Measurements from ENCODE around the gene DDX27.
"Not testable (repeated sequence)": the region's sequence is repeated elsewhere in the genome, so short reads cannot be mapped to it uniquely, and the experiment has no call there.

The DDX27 gene, protein sequence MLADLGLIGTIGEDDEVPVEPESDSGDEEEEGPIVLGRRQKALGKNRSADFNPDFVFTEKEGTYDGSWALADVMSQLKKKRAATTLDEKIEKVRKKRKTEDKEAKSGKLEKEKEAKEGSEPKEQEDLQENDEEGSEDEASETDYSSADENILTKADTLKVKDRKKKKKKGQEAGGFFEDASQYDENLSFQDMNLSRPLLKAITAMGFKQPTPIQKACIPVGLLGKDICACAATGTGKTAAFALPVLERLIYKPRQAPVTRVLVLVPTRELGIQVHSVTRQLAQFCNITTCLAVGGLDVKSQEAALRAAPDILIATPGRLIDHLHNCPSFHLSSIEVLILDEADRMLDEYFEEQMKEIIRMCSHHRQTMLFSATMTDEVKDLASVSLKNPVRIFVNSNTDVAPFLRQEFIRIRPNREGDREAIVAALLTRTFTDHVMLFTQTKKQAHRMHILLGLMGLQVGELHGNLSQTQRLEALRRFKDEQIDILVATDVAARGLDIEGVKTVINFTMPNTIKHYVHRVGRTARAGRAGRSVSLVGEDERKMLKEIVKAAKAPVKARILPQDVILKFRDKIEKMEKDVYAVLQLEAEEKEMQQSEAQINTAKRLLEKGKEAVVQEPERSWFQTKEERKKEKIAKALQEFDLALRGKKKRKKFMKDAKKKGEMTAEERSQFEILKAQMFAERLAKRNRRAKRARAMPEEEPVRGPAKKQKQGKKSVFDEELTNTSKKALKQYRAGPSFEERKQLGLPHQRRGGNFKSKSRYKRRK

DNA sequence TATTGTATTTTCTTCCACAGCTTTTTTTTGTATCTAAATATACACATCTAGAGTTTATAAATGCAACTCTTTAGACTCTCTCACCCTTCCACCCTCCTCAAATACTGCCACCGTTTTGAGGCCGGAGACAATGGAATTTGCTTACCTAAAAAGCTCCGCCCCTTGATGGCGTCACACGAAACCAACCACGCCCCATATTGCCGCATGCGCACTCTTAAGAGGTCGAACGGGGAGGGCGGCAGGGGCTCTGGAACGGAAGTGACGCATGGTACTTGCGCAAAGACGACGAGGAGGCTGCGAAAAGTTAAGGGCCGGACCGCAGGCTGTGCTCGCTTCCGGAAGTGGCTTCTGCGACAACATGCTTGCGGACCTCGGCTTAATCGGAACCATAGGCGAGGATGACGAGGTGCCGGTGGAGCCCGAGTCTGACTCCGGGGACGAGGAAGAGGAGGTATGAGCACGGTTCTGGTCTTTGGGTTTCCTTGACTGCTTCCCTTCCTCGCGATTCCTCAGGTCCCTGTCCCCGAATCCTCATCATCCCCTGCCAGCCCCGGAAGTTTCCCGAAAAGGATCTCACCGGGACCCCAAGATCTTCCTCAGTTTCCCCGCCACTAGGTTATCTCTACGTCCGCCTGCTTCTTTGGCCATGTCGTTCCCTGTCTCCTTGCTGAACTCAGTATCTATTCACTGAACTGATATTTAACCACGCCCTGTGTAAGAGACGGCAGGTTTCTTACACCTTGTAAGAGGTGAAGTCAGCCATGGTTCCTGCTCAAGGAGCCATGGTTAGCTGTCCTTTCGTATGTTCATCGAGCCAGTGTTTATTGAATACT lies at the start of gene DDX27:
Gene DDX27 (plus strand): TSS at position 326 of the 833 bp plus-strand sequence. CDS start 33 bp downstream, at position 359.
- Mint-ChIP-seq H3K4me3 (peak within 1 kb of the TSS; percentile 99), H3K27ac (peak within 1 kb of the TSS; percentile 99), H3K9me3 (no peaks in the 10 kb centered on the region), H3K36me3 (ENCODE audit: low read depth) (peaks cover 21% of the 10 kb centered on the region), H3K27me3 (ENCODE audit: low read depth) (no peaks in the 10 kb centered on the region), H3K4me1 (ENCODE audit: low read depth) (peaks cover 19% of the 10 kb centered on the region)

GRCh38 chr20:49169547-49169946 lies 49.7 kb upstream of the DDX27 start:
- peaks cover 31% of the 10 kb centered on the region for H3K36me3 Mint-ChIP-seq (ENCODE audit: low read depth)
- H3K27ac Mint-ChIP-seq: no peak overlapping the region
- H3K4me3 Mint-ChIP-seq: no peak overlapping the region
- peaks cover 50% of the 10 kb centered on the region for H3K4me1 Mint-ChIP-seq (ENCODE audit: low read depth)
- H3K27me3 Mint-ChIP-seq (ENCODE audit: low read depth): no peaks in the 10 kb centered on the region
- no peaks in the 10 kb centered on the region for H3K9me3 Mint-ChIP-seq

DNA sequence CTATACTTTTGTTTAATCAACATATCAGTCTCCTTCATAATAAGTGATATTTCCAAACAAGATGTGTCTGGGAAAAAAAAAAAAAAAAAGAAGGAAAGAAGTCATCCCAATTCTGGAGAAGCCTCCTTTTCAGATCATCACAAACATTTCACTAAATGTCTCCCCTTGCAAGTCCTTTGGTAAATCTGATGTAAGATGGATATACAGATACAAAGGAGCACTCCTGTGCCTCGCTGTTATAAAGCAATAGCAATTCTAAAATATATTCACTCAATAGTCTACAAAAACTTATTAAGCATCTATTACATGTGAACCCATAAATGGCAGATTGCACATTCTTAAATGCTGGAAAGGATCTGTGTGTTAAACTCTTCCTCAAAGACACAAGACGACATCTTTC lies 48.5 kb upstream of the DDX27 start:
- Mint-ChIP-seq H3K9me3 (no peaks in the 10 kb centered on the region), H3K27me3 (ENCODE audit: low read depth) (no peaks in the 10 kb centered on the region), H3K4me3 (no peak overlapping the region), H3K27ac (no peak overlapping the region), H3K4me1 (ENCODE audit: low read depth) (peaks cover 47% of the 10 kb centered on the region), H3K36me3 (ENCODE audit: low read depth) (peaks cover 27% of the 10 kb centered on the region)

DNA sequence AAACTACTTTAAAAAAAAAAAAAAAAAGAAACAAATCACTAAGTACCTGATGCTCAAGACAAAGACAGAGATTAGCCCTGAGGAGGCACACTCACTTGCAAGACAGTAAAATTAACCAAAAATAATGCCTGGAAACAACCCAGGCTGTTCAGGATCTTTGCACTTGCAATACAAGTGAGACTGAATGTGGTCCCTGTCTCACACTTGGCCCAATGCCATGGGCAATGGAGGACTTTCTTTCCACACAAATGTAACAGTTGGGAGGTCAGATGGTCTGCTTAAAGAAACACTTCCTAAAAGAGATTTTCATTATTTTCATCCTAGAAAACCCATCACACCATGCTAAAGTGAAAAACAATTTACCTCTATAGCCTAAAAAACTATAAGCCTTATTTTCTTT lies 47.3 kb upstream of the DDX27 start:
- Mint-ChIP-seq H3K27me3 (ENCODE audit: low read depth) (no peaks in the 10 kb centered on the region), H3K4me1 (ENCODE audit: low read depth) (peaks cover 37% of the 10 kb centered on the region), H3K9me3 (no peaks in the 10 kb centered on the region), H3K4me3 (no peak overlapping the region), H3K36me3 (ENCODE audit: low read depth) (peaks cover 25% of the 10 kb centered on the region), H3K27ac (no peak overlapping the region)

DNA sequence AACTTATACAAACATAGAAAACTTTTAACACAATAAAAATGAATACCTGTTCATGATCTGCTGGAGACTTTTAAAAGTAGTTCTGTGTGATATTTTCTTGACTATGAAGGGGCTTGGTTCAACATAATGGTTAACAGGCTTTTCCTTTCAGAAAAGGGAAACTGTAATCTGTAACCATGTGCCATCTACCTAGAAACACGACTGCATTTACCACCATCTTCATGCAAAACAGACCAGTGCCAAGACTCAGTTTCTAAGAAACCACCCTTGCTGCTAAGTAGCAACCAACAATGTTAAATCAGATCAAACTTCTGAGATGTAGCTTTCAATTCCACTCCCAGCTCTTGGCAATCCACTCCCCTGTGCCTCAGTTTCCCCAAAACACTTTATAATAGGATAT lies 46.8 kb upstream of the DDX27 start:
- H3K4me1 Mint-ChIP-seq (ENCODE audit: low read depth): peaks cover 34% of the 10 kb centered on the region
- no peaks in the 10 kb centered on the region for H3K27me3 Mint-ChIP-seq (ENCODE audit: low read depth)

DNA sequence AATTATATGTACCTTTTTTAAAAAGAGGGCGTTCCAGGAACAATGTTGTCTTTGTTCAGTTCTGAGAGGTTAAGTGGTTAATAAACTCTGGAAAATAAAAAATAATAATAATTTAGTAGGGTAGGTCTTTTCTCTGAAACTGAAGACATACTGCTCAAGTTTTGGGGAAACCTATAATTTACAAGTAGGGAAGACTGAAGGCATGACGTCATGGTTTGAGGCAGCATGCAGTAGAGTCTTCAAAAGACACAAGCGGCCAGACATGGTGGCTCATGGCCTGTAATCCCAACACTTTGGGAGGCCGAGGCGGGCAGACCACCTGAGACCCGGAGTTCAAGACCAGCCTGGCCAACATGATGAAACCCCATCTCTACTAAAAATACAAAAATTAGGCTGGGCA lies 45.0 kb upstream of the DDX27 start:
- peaks cover 29% of the 10 kb centered on the region for H3K36me3 Mint-ChIP-seq (ENCODE audit: low read depth)
- peaks cover 22% of the 10 kb centered on the region for H3K4me1 Mint-ChIP-seq (ENCODE audit: low read depth)
- H3K9me3 Mint-ChIP-seq: no peaks in the 10 kb centered on the region
- H3K27ac Mint-ChIP-seq: no peak overlapping the region
- no peak overlapping the region for H3K4me3 Mint-ChIP-seq
- H3K27me3 Mint-ChIP-seq (ENCODE audit: low read depth): no peaks in the 10 kb centered on the region

More for the DNA sequence above, 46.8 kb upstream of the DDX27 start:
- peaks cover 25% of the 10 kb centered on the region for H3K36me3 Mint-ChIP-seq (ENCODE audit: low read depth)
- H3K27ac Mint-ChIP-seq: peak overlapping the region; percentile 38
- H3K9me3 Mint-ChIP-seq: no peaks in the 10 kb centered on the region
- H3K4me3 Mint-ChIP-seq: no peak overlapping the region

DNA sequence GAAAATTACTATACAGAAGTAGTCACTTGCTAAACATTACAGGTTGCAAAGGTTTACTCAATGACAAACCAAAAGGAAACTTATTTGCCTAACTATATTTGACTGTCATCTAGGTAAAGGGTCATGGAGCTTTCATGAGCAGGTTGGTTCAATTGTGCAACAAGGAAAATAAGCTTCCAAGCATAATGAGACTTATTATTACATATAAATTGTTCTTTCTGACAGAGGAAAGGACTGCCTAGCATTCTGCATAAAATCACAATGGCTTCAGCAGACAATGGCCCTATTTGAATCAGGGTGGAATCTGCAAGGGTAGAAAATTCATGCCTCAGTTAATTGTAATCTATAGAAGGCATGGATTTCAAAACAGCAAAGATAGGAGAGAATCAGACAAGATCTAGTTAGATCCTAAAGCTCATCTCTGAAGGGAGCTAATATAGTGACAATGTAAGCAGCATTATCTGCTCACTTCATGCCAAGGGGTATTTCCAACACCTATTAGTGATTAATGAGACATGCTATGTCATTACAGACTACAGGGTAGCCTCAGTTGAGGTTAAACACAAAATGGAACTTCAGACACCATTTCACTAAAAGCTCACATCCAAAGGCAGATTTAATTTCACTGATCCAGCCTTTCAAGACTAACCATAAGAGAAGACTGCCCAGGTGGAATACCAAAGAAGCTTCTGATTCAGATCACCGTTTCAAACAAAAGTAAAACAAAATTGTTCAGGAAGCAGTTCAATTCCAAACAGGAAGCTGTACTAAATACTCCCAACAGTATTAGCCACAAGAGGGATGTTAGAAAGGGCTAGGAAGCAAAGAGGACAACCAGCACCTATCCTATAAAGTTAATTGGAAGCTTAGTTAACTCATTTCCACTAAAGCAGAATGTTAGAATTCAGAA lies 39.6 kb upstream of the DDX27 start:
- H3K36me3 Mint-ChIP-seq (ENCODE audit: low read depth): peaks cover 6% of the 10 kb centered on the region
- peak overlapping the region; percentile 58 for H3K27ac Mint-ChIP-seq
- H3K9me3 Mint-ChIP-seq: no peaks in the 10 kb centered on the region
- H3K4me1 Mint-ChIP-seq (ENCODE audit: low read depth): peaks cover 36% of the 10 kb centered on the region
- no peak overlapping the region for H3K4me3 Mint-ChIP-seq
- no peaks in the 10 kb centered on the region for H3K27me3 Mint-ChIP-seq (ENCODE audit: low read depth)

GRCh38 chr20:49181265-49181877 lies 37.8 kb upstream of the DDX27 start:
- Mint-ChIP-seq H3K27ac (no peak overlapping the region), H3K27me3 (ENCODE audit: low read depth) (no peaks in the 10 kb centered on the region), H3K4me1 (ENCODE audit: low read depth) (peaks cover 48% of the 10 kb centered on the region), H3K4me3 (no peak overlapping the region), H3K9me3 (no peaks in the 10 kb centered on the region), H3K36me3 (ENCODE audit: low read depth) (peaks cover 11% of the 10 kb centered on the region)

DNA sequence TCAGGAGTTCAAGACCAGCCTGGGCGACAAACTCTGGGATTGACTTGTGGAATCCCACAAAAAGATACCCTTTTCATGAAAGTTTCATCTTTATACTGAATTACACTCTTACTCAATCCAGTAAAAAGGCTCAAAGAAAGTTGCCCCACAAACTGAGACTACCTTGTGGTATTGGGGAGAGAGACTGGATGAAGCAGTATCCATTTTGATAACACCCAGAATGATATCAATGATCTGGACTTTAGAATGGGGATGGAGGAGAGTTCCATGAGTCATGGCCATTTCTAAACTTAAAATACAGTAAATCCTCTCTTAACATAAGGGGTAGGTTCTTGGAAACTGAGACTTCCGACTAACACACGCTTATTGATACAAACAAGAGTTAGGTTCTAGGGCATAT lies 35.8 kb upstream of the DDX27 start:
- no peaks in the 10 kb centered on the region for H3K27me3 Mint-ChIP-seq (ENCODE audit: low read depth)
- H3K27ac Mint-ChIP-seq: no peak overlapping the region

DNA sequence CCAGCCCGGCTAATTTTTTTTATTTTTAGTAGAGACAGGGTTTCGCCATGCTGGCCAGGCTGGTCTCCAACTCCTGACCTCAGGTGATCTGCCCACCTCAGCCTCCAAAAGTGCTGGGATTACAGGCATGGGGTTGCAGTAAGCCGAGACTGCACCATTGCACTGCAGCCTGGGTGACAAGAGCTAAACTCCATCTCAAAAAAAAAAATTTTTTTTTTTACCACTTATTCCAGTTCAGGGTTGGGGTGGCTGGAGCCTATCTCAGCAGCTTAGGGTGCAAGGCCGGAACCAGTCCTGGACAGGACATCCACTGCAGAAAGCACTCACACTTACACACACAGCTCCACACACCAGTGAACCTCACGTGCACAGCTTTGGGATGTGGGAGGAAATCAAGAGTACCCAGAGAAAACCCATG lies 35.1 kb upstream of the DDX27 start:
- H3K36me3 Mint-ChIP-seq (ENCODE audit: low read depth): peaks cover 12% of the 10 kb centered on the region
- H3K9me3 Mint-ChIP-seq; H3K4me3 Mint-ChIP-seq; H3K27ac Mint-ChIP-seq; H3K27me3 Mint-ChIP-seq (ENCODE audit: low read depth): not testable (repeated sequence)
- peaks cover 55% of the 10 kb centered on the region for H3K4me1 Mint-ChIP-seq (ENCODE audit: low read depth)

More for the DNA sequence above, 35.8 kb upstream of the DDX27 start:
- H3K9me3 Mint-ChIP-seq: no peaks in the 10 kb centered on the region
- no peak overlapping the region for H3K4me3 Mint-ChIP-seq
- H3K36me3 Mint-ChIP-seq (ENCODE audit: low read depth): peaks cover 12% of the 10 kb centered on the region
- H3K4me1 Mint-ChIP-seq (ENCODE audit: low read depth): peaks cover 53% of the 10 kb centered on the region

GRCh38 chr20:49184691-49185070 lies 34.5 kb upstream of the DDX27 start:
- Mint-ChIP-seq H3K36me3 (ENCODE audit: low read depth) (peaks cover 13% of the 10 kb centered on the region), H3K4me3 (peak overlapping the region; percentile 42), H3K4me1 (ENCODE audit: low read depth) (peaks cover 51% of the 10 kb centered on the region), H3K27ac (no peak overlapping the region), H3K27me3 (ENCODE audit: low read depth) (peaks cover 1% of the 10 kb centered on the region), H3K9me3 (no peaks in the 10 kb centered on the region)

- H3K27me3 Mint-ChIP-seq (ENCODE audit: low read depth): peaks cover 5% of the 10 kb centered on the region
- H3K36me3 Mint-ChIP-seq (ENCODE audit: low read depth): peaks cover 13% of the 10 kb centered on the region
- no peaks in the 10 kb centered on the region for H3K9me3 Mint-ChIP-seq
- H3K27ac Mint-ChIP-seq: no peak overlapping the region
- peak overlapping the region; percentile 42 for H3K4me3 Mint-ChIP-seq
- peaks cover 48% of the 10 kb centered on the region for H3K4me1 Mint-ChIP-seq (ENCODE audit: low read depth)
These were observed 34.0 kb upstream of the DDX27 start for GRCh38 chr20:49185071-49185761.

Data from T-helper 1 cell treated with Interleukin-12 subunit alpha and Interleukin-12 subunit beta and Interleukin-4 antibody, amounts not matched to agents 30 μg/mL and 1 μg/mL, for 36 hours (primary cell).